ENCODE data around the gene ALKBH3.

The ALKBH3 gene

DNA sequence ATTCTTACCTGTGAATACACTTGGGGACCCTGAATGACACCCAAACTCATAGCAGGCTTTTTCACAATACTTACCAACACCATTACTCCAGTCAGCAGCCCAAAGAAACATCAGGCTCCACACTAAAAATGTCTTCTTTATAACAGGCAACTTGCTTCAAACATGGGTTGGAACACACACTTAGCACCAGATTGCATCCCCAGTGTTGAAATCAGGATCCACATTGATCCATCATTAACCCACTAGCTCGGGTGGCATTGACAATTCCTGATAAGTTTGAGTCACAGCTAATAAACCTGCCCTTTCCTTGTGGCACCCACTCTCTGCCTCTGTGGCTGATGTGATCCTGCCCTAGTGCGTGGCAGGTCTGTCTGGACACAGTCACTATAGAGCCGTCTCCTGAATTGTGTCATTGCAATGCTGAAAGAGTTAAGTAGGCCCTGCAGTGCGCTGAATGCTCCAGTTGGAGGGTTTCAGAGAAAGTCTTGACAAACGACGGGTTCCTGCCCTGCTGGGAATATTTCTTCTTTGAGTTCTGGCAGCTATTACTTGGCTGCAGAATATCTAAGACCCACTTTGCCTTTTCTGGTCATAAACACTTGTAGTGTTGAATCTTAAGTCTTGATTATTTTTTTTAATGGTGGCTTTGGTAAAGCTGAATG lies 42.2 kb downstream of the ALKBH3 start:
- DNase-seq (ENCODE audit: low read depth), result no peak

DNA sequence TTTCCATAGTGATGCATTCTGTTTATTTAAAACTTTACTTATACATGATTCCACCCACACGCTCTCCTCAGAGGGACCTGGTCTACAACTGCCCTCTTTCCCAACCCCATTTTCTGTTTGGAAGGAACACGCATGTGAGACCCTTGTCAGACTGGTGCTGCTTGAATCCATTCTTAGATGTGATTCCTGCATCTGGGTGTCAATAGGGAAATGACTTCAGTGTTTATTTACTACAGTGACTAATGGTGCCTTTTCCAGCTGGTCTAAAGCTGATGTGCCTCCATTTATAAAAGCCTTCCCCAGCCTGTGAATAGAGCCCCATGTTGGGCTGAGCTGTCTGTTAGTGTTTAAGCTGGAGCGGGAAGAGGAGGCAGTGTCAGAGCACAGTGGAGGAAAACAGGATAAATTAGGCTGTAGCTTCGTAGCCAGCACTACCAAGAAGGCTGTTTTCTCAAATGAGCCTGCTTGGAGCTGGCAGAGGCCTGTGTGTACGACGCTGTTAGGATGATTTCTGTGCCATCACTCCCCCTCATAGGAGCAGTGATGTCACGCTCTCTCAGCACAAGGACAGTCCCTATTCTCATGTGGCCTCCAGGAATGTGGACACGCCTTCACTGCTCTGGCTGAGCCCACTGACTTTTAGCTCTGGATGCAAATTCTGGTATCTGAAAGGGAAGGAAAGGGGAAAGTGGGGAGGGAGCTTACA lies 42.9 kb downstream of the ALKBH3 start:
- DNase-seq (ENCODE audit: low read depth), result no peak

DNA sequence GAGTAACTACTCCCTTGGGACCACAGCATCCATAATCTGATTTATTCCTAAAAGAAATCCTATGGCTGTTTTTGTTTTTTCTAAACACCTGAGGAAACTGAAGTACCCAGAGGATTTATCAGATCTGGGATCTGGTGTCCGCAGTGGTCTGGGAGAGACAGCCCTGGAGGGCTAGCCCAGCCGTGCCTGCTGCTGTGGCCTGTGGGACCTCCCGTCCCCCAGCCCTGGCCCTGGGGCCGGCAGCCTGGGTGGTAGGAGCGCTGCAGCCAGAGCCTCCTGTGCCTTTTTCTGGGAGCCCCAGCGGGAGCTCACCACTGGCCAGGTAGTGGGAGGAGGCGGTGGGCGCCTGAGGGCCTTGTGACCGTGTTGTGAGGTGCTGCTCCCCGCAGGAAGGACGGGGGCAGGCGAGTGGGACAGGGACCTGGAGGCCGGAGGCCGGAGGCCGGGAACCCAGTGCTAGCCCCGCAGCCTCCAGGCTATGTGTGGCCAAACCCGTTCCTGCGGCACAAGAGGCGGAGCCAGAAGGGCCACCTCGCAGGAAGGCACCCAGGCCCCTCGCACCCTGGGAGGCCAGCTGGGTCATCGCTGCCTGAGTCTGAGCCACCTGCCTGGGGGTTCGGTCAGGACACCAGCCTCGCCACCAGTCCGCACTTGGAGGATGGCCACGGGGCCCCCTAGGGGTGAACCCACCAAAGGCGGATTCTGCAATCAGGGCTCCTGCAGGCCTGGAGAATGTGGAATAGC lies 43.7 kb downstream of the ALKBH3 start:
- DNase-seq (ENCODE audit: low read depth), result no peak

DNA sequence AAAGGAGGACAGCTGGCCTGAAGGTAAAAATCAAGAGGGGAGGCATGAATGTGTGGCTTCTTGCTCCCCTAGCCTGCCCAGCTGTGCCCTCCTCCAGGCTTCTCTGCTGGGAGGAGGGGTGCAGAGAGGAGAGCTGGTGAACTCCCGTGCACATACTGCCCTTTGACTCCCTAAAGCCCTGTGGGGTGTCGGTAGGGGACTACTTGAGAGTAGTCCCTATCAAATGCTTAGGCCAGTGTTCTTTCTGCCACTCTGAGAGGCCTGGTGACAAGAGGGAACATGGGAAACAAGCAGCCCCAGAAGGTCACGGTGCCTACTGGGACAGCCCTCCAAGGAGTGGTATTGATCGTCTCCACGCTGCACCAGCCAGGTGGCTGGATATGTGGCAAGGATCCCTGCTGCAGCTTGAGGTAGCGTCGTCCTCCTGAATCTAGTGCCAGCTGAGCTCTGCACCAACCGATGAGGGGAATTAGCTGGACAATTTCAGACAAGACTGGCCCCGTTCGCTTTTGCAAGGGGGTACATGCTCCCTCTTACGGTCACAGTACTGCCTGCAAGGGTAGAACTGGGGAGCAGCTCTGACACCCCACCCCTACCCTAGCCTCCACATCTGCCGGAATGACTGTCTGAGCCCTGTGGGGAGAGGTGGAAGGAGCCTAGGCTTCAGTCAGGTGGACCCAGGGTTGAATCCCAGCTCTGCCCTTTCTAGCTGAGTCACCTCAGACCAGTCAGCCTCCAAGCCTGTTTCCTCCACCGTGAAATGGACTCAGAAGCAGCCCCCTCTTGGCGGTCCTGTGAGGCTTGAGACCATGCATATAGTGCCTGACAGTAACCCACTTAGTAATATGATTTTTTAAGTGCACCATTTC lies 44.7 kb downstream of the ALKBH3 start:
- DNase-seq (ENCODE audit: low read depth), result no peak

DNA sequence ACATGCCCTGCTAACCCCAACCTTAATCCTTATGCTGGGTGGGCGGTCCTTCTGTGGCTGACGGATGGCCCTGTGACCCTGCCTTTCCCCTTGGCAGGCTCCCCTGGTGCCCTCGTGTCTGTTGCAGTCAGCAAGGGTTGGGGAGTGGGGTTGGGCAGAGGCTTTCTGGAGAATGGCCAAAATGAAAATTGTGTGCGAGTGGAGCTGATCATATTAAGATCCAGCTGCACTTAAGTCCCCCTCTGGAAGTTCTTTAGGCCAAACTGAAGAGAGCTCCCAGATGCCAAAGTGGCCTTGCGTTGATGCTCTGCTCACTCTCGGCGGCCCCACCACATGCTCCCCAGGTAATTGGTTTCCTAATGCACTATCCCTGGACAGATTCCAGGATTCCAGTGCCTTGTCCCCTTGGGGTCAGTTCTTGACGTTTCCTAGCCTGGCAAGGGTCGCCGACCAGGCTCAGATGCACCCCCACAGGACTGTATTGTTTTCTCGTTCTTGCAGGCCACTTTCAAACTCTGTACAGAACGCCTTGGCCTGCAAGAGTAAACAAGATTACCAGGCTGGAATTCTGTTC lies 45.4 kb downstream of the ALKBH3 start:
- DNase-seq (ENCODE audit: low read depth), result no peak

DNA sequence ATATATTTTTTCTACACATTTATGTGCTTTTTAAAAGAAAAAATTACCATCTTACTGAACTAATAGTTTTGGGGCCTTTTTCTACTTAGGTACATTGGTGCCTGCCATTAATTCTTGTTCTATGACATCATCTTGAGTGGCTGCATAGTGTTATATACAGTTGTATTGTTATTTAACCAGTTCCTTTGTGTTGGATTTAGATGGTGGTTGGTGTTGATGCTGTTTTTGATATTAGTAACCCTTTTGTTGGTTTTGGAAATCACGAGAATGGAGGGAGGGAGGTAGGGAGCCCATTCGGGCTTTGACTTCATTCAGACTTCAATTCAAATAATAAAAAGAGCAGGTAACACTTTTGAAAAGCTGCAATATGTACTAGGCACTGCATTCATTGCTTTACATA lies 46.4 kb downstream of the ALKBH3 start:
- DNase-seq (ENCODE audit: low read depth), result no peak

DNA sequence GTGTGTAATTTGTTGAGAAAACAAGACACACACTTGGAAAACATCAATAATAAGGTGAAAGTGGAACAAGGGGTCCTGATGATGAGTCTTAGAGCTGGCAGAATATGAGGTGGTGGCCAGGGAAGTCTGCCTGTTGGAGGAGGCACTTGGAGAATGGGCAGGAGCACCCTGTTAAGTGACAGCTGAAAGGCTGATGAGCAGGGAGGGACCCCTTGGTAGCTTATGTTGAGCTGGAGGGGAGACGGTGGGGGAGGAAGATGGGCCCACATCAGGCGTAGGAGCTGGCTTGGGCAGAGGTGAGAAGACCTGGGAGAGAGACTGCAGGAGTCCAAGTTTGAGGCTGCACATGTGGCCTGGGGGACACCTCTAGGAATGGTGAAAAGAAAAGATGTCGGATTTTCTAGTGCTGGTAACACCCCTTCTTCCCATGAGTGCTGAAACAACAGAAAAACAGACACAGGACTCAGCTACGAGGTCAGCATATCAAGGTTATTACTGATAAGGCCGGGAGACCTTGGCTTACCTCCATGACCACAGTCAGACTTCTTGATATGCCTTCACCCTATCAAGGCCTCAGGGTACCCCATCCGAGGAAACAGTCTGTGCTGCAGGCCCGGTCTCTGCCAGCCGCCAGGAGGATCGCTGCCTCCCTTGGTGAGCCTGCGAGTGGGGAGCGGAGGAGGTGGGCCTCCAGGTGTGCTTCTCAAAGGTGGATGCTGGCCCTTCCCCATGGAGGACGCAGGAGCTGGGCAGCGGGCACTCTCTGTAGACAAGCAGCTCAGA lies 47.5 kb downstream of the ALKBH3 start:
- no peak for DNase-seq (ENCODE audit: low read depth)

DNA sequence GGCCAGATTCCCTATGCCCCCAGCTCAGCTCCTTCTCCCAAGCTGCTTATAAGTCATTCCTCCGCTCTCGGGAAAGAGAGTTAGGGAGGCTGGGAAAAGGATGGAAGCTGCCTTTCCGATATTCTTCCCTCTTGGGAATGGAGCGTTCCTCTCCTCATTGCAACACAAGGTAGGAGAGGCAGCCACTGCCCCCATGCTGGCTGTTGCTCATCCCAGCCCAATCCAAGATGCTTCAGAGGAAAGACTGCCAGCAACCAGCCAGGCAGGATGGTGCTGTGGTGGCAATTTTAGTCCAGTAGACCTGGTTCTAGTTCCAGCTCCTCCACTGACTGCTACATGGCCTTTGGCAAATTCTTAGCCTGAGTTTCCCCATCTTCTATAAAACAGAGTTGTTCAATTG lies 48.1 kb downstream of the ALKBH3 start:
- DNase-seq (ENCODE audit: low read depth), result no peak

DNA sequence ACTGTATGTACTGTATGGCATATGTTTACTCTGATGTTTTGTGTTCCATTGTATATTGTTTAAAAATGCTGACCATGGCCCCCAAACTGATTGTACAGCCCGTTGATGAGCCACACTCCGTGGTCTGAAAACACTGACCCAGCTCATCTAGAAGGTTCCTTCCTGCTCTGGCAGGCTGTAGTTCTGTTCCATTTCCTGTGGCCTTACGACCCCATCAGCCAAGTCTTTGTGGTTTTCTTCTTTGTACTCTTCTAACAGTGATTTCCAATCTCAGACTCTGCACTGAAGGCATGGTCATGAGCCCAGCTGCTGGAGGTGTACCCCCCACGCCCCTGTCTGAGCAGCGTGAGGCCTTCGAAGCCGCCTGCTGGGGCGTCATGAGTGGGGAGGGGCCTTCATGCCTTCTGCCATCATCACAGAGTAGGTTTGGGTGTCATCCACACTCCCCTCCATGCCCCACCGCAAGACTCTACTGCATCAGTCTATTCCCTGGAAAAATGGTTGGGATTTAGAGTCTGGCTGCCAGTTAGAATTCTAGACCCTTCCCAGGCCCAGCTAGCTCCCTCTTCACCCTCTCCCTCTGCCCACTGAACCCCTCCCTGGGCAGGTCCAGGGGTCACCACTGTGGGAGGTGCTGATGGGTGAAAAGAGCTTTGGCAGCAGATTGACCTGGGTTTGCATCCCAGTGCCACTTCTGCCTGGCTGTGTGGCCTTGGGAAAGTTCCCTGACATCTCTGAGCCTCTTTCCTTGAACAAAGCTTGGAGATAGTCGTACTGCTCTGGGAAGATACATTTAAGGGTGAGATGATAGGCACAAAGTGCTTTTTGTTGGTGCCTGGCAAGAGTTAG lies 50.5 kb downstream of the ALKBH3 start:
- no peak for DNase-seq (ENCODE audit: low read depth)

DNA sequence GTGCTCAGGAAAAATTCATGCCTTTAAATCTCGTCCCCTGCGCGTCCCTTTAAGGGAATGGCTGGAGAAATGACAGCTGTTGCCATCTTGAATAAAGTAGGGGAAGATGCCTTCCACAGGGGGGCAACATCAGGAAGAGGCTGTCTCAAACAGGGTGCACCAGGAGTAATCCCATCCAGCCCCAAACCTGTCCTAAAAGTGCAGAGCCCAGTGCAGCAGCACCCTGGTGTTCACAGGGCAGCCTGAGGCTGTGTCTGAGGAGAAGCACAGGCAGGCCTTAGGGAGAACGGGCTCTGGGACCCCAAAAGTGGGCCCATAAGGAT lies 51.0 kb downstream of the ALKBH3 start:
- no peak for DNase-seq (ENCODE audit: low read depth)

DNA sequence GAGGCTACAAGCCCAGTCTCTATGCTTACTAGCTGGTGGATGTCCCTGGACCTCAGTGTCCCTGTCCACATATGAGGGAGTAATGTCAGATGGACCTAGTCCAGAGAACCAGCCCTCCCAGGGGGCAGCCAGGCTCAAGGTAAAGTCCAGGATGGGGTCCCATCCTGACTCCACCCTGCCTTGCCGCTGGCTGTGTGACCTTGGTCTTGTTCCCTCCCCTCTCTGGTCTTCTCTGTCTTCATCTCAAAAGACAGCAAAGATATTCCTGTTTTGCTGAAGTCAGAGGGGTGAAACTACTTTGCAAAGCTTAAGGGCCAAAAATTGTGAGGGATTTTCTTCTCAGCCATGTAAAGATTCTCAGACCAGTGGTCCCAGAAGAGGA lies 52.6 kb downstream of the ALKBH3 start:
- DNase-seq (ENCODE audit: low read depth), result no peak

DNA sequence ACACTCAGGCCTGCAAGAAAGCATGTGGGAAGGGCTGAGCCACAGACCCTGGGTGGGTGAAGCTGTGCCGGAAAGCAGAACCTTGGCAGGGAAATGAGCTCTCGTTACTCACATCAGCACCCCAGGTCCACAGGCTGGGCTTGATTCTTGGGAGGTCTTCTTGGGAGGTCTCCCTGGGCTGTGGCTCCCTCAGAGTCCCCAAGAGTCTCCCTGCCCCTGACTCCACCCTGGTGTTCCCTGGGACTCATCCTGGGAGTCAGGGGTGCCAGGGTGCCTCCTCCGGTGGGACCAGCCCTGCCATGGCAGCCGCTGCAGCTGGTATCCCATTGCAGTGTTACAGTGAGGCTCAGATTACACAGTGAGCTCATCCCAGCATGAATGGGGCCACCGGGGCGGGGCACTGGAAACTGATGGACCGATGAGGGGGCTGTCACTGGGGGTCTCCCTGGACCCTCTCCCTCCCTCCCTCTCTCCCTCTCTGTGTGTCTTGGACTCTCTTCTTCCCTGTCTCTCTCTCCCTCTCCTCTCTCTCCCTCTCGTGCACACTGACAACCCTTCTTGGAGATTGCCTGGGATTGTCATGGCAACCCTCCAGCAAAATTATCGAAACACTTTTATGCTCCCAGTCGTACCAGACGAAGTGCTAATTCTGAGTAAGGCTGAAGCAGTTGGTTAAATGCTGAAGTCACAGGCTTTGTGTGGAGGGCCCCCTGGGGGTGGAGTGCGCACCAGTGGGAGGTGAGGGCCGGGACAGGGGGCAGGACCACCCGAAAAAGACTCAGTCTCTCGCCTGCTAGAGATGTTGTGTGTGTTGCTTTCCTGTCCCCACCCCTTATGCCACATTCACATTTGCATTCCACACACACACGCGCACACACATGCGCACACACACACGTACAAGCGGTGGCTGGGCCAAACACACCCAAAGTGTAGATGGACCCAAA lies 53.2 kb downstream of the ALKBH3 start:
- no peak for DNase-seq (ENCODE audit: low read depth)

DNA sequence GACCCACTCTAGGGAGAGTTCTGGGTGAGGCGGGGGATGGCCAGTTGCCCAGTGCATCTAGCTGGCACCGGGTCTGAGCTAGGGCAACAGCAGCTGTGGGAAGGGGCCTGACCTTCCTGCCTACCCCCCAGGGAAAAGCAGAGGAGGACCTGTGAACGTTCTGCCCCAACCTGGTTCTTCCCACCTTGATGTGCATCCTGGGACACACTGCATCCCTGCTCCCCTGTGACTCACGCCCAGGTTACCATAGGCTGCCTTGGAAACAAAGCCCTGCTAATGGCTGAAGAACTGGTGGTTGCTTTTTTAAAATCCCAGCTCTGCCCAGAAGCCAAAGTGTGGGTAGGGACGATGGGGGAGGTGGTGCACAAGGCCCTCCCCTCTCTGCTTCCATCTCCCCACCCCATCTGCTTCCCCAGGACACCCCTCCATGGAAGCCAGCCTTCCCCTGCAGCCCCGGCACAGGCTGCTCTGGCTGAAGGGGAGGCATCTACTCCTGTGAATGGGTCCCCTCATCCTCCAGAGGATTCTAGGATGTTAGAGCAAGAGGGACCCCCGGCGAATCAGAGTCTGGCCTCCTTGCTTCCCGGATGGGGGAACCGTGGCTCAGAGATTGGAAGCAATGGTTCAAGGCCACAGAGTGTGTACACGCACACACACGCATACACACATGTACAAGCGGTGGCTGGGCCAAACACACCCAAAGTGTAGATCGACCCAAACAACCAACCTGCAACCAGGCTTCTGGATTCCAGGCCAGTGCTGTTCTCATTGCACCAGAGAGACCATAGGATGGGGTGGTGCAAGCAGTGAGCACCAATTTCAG lies 54.2 kb downstream of the ALKBH3 start:
- DNase-seq (ENCODE audit: low read depth), result no peak

DNA sequence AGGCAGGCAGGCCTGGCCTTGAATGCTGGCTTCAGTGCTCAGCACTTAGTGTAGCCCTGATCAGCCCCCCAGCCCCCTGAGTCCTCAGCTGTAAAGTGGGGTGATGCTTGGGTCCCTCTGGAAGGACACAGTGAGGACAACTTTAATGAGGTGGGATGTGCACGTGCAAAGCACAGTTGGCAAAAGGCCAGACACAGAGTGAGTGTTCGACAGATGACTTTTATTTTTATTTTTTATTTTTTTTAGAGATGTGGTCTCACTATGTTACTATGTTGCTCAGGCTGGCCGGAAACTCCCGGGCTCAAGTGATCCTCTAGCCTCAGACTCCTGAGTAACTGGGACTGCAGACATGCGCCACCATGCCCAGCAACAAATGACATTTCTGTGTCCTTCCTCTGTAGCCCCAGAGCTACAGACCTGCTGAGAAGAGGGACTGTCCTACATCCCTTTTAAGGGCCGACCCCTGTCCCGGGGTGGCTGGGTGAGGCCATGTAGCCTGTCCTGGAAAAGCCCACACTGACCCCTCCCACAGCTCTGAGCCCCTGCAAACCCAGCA lies 54.9 kb downstream of the ALKBH3 start:
- no peak for DNase-seq (ENCODE audit: low read depth)

DNA sequence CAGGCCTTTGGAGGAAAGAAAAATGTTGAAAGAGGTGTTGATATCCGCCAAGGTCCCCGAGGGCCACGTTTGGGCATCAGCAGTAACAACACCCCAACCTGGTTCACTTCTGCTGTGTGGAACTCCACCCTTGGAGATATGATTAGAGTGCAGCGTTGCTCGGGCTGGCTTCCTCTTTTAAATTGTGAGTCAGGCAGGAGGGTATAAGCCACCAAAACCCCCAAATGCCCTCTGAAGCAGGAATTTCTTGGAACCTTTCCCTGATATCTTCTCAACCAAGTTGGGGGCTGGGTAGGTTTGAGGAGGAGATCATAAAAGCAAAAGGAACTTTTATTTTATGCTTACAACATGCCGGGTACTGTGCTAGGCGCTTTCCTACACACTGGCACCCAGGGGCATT lies 55.4 kb downstream of the ALKBH3 start:
- no peak for DNase-seq (ENCODE audit: low read depth)

DNA sequence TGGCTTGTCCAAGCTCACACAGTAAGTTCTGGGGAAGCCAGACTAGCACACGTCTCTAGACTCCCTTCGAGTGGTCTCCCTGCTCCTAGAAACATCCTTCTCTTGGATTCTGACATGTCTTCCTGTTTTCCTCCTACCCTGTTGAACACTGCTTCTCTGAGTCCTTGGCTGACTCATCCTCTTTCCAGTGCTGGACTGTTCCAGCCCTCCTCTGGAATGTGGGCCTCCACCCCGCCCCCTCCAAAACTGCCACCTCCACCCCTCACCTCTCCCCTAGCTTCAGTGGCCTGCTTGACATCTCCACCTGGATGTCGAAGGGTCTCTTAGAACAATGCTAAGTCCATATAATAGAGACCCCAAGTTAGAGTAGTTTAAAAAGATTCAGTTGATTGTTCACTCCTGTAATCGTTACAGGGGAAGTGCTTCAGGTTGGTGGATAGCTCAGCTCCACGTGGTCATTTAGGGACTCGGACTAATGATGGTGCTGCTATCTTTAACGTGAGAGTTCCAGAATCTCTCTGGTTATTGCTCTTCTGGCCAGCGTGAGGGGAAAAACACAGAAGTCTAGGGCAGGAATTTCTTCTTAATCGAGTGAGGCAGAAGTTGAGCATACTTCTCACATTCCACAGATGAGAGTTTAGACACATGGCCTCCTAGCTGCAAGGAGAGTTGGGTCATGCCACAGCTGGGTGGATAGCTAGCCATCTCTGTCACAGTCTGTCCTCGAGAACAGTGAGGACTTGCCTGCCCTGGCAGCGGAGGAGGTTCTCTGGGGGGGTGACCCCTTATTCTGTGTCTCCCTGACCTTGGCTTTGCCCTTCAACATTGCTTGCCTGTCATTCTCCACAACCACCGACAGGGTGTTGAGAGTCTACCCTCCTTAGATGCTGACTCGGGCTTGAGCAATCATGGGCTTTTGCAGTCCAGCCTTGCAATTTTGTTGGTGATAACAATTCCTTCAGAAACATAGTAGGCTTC lies 57.1 kb downstream of the ALKBH3 start:
- no peak for DNase-seq (ENCODE audit: low read depth)

All from HS-5 (cell line).